Measurements from ENCODE around the gene PLCB3. TPM values are rescaled to one million over a fixed set of nuclear protein-coding genes. Genes with fewer than 3 reads are reported as not detected.
A peak's percentile ranks its signal among the peaks of the same experiment; 100 is the strongest.

The PLCB3 gene
- total RNA-seq, 2 experiments from 2014 or later = 18.1 to 20.4 TPM

GRCh38 chr11:64261556-64262080 lies 10.3 kb downstream of the PLCB3 start:
- CTCF ChIA-PET = interaction anchor here (0.7 to 2.3 kb wide), 3 partner anchors 11 to 17 kb away, joined by 3 to 7 read pairs (median 3); partner anchors contain the start of gene PLCB3
- no peaks in the 10 kb centered on the region for H3K27me3 Mint-ChIP-seq
- peaks cover 11% of the 10 kb centered on the region for H3K4me1 Mint-ChIP-seq
- no peaks in the 10 kb centered on the region for H3K9me3 Mint-ChIP-seq (ENCODE audit: low read depth)
- H3K4me3 Mint-ChIP-seq = no peak overlapping the region
- ATAC-seq (no peak), DNase-seq (no peak)
- no peak overlapping the region for H3K27ac Mint-ChIP-seq
- H3K36me3 Mint-ChIP-seq = peaks cover 14% of the 10 kb centered on the region

GRCh38 chr11:64262271-64263002 lies 11.1 kb downstream of the PLCB3 start:
- Mint-ChIP-seq H3K9me3 (ENCODE audit: low read depth) (no peaks in the 10 kb centered on the region), H3K4me1 (peaks cover 13% of the 10 kb centered on the region), H3K27me3 (no peaks in the 10 kb centered on the region), H3K27ac (no peak overlapping the region), H3K36me3 (peaks cover 14% of the 10 kb centered on the region), H3K4me3 (no peak overlapping the region)
- CTCF ChIA-PET = interaction anchor here (0.7 to 3.6 kb wide), 3 partner anchors 11 to 18 kb away, joined by 3 to 28 read pairs (median 3); partner anchors contain the start of gene PLCB3
- DNase-seq = no peak
- no peak for ATAC-seq

- Mint-ChIP-seq H3K4me3 (no peak overlapping the region), H3K27me3 (no peaks in the 10 kb centered on the region), H3K27ac (no peak overlapping the region), H3K4me1 (peaks cover 21% of the 10 kb centered on the region), H3K9me3 (ENCODE audit: low read depth) (no peaks in the 10 kb centered on the region), H3K36me3 (peaks cover 12% of the 10 kb centered on the region)
- ATAC-seq (no peak), DNase-seq (no peak)
- CTCF ChIA-PET = interaction anchor here (2.1 to 3.6 kb wide), 2 partner anchors 12 to 38 kb away, joined by 9 to 28 read pairs; partner anchors contain the start of genes CATSPERZ and PLCB3
Measured at GRCh38 chr11:64263021-64263946, 12.0 kb downstream of the PLCB3 start.

GRCh38 chr11:64263947-64264317 lies 12.6 kb downstream of the PLCB3 start:
- Mint-ChIP-seq H3K27me3 (no peaks in the 10 kb centered on the region), H3K4me1 (peaks cover 27% of the 10 kb centered on the region), H3K9me3 (ENCODE audit: low read depth) (no peaks in the 10 kb centered on the region), H3K36me3 (peaks cover 14% of the 10 kb centered on the region), H3K4me3 (no peak overlapping the region), H3K27ac (no peak overlapping the region)
- DNase-seq = no peak
- no peak for ATAC-seq
- CTCF ChIA-PET = interaction anchor here (2.1 to 3.6 kb wide), 2 partner anchors 12 to 37 kb away, joined by 9 to 28 read pairs; partner anchors contain the start of genes CATSPERZ and PLCB3

GRCh38 chr11:64264371-64264852 lies 13.1 kb downstream of the PLCB3 start:
- CTCF ChIA-PET = interaction anchor here (2.1 to 3.6 kb wide), 2 partner anchors 13 to 36 kb away, joined by 9 to 28 read pairs; partner anchors contain the start of genes CATSPERZ and PLCB3
- Mint-ChIP-seq H3K4me1 (peaks cover 25% of the 10 kb centered on the region), H3K27ac (no peak overlapping the region)

GRCh38 chr11:64265176-64266160 lies 14.1 kb downstream of the PLCB3 start:
- H3K27ac Mint-ChIP-seq = no peak overlapping the region
- no peaks in the 10 kb centered on the region for H3K27me3 Mint-ChIP-seq
- no peak overlapping the region for H3K4me3 Mint-ChIP-seq
- DNase-seq (no peak), ATAC-seq (no peak)
- CTCF ChIA-PET = interaction anchor here (0.8 to 3.6 kb wide), 5 partner anchors 11 to 39 kb away, joined by 3 to 28 read pairs (median 5); partner anchors contain the start of genes CATSPERZ, ESRRA and PLCB3
- peaks cover 25% of the 10 kb centered on the region for H3K4me1 Mint-ChIP-seq
- peaks cover 9% of the 10 kb centered on the region for H3K36me3 Mint-ChIP-seq
- no peaks in the 10 kb centered on the region for H3K9me3 Mint-ChIP-seq (ENCODE audit: low read depth)

More at GRCh38 chr11:64264371-64264852, 13.1 kb downstream of the PLCB3 start:
- no peak for DNase-seq
- no peak overlapping the region for H3K4me3 Mint-ChIP-seq
- no peak for ATAC-seq
- H3K36me3 Mint-ChIP-seq = peaks cover 12% of the 10 kb centered on the region
- no peaks in the 10 kb centered on the region for H3K9me3 Mint-ChIP-seq (ENCODE audit: low read depth)
- H3K27me3 Mint-ChIP-seq = no peaks in the 10 kb centered on the region

- peaks cover 9% of the 10 kb centered on the region for H3K36me3 Mint-ChIP-seq
- H3K27me3 Mint-ChIP-seq = no peaks in the 10 kb centered on the region
Measured at GRCh38 chr11:64266339-64266738, 15.0 kb downstream of the PLCB3 start.

GRCh38 chr11:64267207-64267945 lies 16.0 kb downstream of the PLCB3 start:
- Mint-ChIP-seq H3K36me3 (peaks cover 6% of the 10 kb centered on the region), H3K27ac (peak overlapping the region; percentile 96), H3K4me1 (peaks cover 31% of the 10 kb centered on the region), H3K9me3 (ENCODE audit: low read depth) (no peaks in the 10 kb centered on the region), H3K4me3 (no peak overlapping the region), H3K27me3 (no peaks in the 10 kb centered on the region)
- CTCF ChIA-PET = interaction anchor here (0.7 to 6.1 kb wide), 10 partner anchors 13 to 63 kb away, joined by 3 to 104 read pairs (median 7); partner anchors contain the start of genes BAD, CATSPERZ, ESRRA and FERMT3
- DNase-seq = no peak
- no peak for ATAC-seq

More at GRCh38 chr11:64266339-64266738, 15.0 kb downstream of the PLCB3 start:
- H3K27ac Mint-ChIP-seq = no peak overlapping the region
- CTCF ChIA-PET = interaction anchor here (0.8 to 6.1 kb wide), 3 partner anchors 12 to 39 kb away, joined by 3 to 68 read pairs (median 5); partner anchors contain the start of genes ESRRA and PLCB3
- peaks cover 25% of the 10 kb centered on the region for H3K4me1 Mint-ChIP-seq
- ATAC-seq (no peak), DNase-seq (no peak)
- H3K9me3 Mint-ChIP-seq (ENCODE audit: low read depth) = no peaks in the 10 kb centered on the region
- no peak overlapping the region for H3K4me3 Mint-ChIP-seq

- Mint-ChIP-seq H3K27me3 (no peaks in the 10 kb centered on the region), H3K9me3 (ENCODE audit: low read depth) (no peaks in the 10 kb centered on the region), H3K36me3 (peaks cover 2% of the 10 kb centered on the region), H3K4me3 (peak overlapping the region; percentile 89), H3K4me1 (peaks cover 30% of the 10 kb centered on the region), H3K27ac (peak overlapping the region; percentile 96)
- DNase-seq = no peak
- CTCF ChIA-PET = interaction anchor here (0.7 to 6.1 kb wide), 13 partner anchors 14 to 82 kb away, joined by 3 to 104 read pairs (median 7); partner anchors contain the start of genes BAD, CATSPERZ, ESRRA and FERMT3
- no peak for ATAC-seq
Measured at GRCh38 chr11:64268025-64268892, 16.9 kb downstream of the PLCB3 start.

- CTCF ChIA-PET = interaction anchor here (1.0 to 6.1 kb wide), 11 partner anchors 16 to 83 kb away, joined by 3 to 104 read pairs (median 7); partner anchors contain the start of genes BAD, CATSPERZ, ESRRA and FERMT3
- Mint-ChIP-seq H3K27me3 (no peaks in the 10 kb centered on the region), H3K36me3 (peaks cover 4% of the 10 kb centered on the region), H3K4me1 (peaks cover 31% of the 10 kb centered on the region), H3K4me3 (peak overlapping the region; percentile 89), H3K27ac (peak overlapping the region; percentile 96), H3K9me3 (ENCODE audit: low read depth) (no peaks in the 10 kb centered on the region)
- ATAC-seq (peak; percentile 28), DNase-seq (peak; percentile 86)
Measured at GRCh38 chr11:64268893-64269539, 17.7 kb downstream of the PLCB3 start.

Data from activated CD8-positive, alpha-beta memory T cell treated with anti-CD3 and anti-CD28 coated beads, Interleukin-2, amount 10 ng/mL, durations not matched to agents 7 days and 5 days (primary cell).